NCI-H526 treated with DMSO at 0.1 percent for 48 hours (cell line): ENCODE results near the gene KRTAP5-3.
A peak's percentile ranks its signal among the peaks of the same experiment; 100 is the strongest.

Experiments used
- DNase-seq: peaks from one replicate; lab custom pipeline; 2025; lab: John Stamatoyannopoulos, UW

The KRTAP5-3 gene

GRCh38 chr11:1564535-1565172, 43.6 kb downstream of the KRTAP5-3 start:
- no peak for DNase-seq

GRCh38 chr11:1563697-1564534, 44.3 kb downstream of the KRTAP5-3 start:
- DNase-seq = no peak

DNA sequence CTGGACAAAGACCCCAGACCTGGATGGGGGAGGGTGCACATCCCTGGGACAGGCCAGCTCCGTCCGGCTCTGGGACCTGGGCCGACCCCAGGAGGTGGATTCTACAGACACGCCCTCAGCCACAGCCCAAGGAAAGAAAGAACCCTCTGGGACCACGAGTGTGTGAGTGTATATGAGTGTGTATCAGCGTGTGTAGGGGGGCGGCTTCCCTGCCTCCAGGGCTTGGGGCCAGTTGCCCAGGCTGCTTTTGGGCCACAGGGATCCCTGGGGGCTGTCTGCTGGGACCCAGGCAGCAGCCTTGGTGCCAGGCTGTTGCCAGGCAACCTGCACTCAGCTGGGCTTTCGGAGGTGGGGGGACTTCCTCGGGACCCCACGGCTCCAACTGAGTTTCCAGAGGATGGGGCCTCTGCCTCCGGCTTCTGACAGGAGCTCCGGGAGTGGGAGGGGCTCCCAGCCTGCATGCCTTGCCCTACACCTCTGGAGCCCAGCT, 45.1 kb downstream of the KRTAP5-3 start:
- DNase-seq = no peak

DNA sequence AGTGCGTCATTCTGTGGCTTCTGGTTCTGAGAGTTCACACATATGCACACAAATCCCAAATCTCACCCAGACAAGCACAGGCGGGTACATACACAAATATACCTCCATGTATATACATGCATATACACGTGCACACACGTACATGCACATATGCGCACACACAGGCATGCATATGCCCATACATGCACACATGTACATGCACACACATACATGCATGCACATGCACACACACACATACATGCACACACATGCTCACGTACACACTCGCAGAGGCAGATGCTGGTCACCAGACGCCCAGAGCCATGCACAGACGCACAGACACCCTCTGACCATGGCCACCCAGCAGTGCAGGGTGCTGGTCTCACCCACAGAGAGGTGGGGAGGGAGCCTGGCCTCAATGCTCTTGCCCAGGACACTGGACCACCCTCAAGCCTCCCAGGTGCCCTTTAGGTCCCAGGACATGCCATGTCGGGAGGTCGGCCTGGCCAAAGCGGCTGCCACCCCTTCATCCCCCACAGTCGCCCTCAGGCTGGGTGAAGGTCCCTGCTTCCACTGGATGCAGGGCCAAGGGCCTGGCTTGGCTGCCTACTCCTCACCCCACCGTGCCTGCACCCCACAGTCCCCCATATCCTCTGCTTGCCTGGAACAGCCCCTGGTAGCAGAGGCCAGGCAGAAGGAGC, 45.7 kb downstream of the KRTAP5-3 start:
- DNase-seq = no peak

GRCh38 chr11:1561955-1562354, 46.3 kb downstream of the KRTAP5-3 start:
- DNase-seq = no peak

- DNase-seq = no peak
Measured at GRCh38 chr11:1561266-1561665, 47.0 kb downstream of the KRTAP5-3 start.

DNA sequence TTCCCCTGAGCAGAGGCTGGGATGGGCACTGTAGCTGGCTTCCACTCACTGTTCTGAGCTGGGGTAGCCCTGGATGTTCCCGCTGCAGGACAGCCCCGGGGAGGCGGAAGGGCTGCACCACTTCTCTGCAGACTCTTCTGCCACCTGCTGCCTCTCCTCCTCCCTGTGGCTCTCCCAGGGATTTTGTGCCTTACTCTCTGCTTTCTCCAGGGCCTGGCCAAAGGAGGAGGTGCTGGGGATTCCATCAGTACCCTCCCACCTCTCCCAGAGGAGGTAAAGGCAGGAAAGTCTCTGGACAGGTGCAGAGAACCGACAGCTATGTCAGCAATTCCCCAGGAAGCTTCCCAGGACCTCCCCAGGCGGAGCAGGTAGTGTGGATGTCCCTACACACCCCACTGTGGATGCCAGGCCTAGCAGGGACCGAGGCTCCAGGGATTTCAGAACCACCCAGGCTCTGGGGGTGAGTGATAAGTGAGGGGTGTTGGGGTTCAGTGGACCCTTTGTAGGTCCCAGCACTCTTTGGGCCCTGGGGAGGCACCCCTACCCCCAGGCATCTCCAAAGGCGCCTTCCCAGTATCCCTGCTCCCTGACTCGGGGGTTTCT, 47.5 kb downstream of the KRTAP5-3 start:
- DNase-seq = no peak

DNA sequence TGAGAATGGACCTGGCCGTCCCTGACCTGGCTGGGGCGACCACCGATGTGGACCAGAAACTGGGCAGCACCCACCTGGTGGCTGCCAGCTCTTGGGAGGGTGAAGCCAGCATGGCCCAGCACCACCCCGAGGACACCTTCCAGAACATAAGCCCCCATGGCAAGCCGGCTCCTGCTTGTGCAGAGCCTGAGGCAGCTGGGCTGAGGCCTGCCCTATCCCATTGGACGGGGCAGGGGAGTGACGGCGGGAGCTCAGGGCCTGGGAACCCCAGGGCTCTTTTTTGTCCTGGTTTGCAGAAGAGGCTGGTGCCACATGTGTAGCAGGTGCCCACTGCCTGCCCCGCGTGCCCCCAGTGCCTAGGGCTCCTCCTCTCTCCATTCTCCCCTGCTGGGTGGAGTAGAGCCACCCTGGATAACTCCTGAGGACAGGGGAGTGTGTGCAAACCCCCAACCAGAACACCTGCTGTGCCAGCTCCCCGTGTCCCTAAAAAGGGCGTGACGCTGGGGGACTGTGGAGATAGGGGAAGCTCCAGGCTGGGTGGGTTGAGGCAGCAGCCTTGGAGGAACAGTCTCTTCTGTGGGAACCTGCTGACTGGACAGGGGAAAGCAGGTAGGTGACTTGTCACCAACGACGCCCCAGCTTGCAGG, 48.1 kb downstream of the KRTAP5-3 start:
- no peak for DNase-seq

GRCh38 chr11:1559111-1559951, 48.9 kb downstream of the KRTAP5-3 start:
- DNase-seq = peak; percentile 39

- DNase-seq = no peak
Measured at GRCh38 chr11:1558775-1559110, 49.5 kb downstream of the KRTAP5-3 start.

GRCh38 chr11:1557904-1558774, 50.1 kb downstream of the KRTAP5-3 start:
- no peak for DNase-seq
